HG02642 (cell line): ENCODE results near the gene P2RX7.

Experiments used
- ATAC-seq: cut with Tn5 transposase; IDR thresholded peaks from one replicate; pipeline ENCODE4 v1.9.1; 2021; ENCODE audit warnings: mild to moderate bottlenecking; ENCODE audit not compliant: unreplicated experiment, poor library complexity

Gene P2RX7

DNA sequence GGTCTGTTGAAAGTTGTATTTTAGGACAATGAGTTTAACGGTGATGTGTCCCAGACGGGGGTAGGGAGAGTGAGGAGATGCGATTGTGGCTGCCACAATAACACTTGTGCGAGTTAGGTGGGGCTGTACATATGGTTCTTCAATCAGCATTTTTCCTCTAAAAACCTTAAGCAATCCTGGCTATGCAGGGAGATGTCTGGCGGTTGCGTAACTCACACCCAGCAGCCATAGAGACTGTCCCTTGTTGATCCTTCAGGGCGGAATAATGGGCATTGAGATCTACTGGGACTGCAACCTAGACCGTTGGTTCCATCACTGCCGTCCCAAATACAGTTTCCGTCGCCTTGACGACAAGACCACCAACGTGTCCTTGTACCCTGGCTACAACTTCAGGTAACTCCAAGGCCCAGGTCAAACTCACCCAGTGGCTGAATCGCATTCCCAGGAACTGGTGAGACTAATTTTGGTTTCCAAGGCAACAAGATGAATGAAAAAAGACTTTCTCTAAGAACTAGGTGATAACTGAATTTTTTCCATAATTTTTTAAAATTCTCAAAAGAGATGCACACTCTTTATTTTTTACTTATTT lies 34.6 kb downstream of the P2RX7 start:
- ATAC-seq = no peak

DNA sequence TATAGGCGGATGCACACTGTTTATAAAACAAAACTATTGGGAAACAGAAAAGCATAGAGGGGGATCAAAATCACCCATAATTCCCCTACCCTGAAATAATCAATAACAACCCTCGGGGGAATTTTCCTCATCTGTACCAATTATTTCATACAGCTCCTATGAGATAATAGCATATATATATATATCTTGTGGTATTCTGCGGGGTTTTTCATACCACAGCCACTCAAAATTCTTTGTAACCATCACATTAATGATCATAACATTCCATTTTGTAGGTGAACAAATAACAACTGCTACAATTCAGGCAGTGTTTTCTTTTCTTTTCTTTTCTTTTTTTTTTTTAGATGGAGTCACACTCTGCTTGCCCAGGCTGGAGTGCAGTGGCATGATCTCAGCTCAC lies 35.3 kb downstream of the P2RX7 start:
- no peak for ATAC-seq

DNA sequence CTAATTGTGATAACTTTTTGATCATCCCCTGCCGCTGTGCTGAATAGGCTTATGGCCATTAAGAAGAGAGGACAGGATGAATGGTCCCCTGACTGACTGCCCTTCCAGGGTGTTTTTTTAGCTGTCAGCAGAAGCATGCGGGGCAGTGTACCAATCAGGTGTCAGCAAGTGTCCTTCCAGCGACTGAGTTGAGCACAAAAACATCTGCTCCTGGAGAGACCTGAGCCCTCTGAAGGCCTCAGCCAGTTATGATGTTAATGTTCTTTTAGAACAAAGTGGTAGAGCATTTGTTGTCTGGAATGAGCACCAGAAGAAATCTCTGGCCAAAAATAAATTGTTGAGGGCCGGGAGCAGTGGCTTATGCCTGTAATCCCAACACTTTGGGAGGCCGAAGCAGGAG lies 37.5 kb downstream of the P2RX7 start:
- ATAC-seq = no peak

DNA sequence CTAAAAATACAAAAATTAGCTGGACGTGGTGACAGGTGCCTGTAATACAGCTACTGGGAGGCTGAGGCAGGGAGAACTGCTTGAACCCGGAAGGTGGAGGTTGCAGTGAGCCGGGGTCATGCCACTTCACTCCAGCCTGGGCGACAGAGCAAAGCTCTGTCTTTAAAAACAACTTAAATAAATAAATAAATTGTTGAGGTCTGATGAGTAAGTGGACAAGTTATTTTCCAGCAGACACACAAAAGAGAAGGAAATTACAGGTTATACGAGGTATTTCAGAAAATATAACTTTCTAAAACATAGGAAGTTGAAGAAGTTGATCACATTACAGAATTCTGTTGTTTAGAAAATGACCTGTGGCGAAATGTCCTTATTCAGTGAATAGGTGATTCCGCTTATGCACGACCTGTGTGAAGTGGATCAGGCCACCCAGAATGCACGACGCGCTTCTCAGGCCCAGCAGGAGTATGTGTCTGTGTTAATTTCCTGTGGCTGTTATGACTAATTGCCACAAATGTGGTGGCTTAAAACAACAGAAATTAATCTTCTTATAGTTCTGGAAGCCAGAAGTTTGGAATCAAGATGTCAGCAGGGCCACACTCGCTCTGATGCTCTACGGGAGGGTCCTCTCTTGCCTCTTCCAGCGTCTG lies 38.1 kb downstream of the P2RX7 start:
- no peak for ATAC-seq

DNA sequence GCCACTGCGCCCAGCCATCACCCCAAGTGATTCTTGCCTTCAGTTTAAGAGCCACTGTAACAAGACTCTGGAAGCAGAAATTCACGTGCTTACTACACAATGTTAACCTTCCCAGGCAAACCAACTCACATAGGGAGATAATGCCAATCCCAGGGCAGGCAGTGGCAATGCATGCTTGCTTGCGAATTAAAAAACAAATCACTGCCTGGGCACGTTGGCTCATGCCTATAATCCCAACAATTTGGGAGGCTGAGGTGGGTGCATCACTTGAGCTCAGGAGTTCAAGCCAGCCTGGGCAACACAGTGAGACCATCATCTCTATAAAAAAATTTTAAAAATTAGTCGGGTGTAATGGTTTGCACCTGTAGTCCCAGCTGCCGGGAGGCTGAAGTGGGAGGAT lies 39.5 kb downstream of the P2RX7 start:
- ATAC-seq = no peak

DNA sequence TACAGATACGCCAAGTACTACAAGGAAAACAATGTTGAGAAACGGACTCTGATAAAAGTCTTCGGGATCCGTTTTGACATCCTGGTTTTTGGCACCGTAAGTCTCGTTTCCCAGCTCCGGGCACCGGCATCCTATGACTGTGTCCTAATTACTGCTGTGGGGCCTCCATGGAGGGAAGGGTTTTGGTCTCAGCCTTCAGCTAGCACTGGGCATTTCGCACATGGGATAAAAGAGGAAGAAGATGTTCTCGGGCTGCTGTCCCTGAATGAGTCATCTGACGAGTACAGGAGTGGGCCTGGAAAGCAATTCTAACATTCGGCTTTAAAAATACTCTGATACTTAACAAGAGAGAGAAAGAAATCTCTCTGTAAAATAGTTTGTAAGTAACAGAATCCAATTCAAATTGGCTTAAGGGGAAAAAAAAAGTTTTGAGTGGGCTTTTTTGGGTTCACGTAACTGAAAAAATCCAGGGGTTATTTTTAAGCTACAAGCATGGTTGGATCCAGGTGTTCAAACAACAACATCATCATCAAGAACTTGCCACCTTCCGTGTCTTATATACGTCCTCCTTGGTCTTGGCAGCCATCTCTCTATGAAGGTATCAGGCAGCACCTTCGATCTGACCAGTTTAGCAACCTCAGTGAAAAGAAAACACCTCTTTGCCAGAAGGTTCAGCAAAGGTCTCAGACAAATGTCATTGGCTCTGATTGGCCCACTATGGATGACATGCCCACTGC lies 42.9 kb downstream of the P2RX7 start:
- no peak for ATAC-seq

DNA sequence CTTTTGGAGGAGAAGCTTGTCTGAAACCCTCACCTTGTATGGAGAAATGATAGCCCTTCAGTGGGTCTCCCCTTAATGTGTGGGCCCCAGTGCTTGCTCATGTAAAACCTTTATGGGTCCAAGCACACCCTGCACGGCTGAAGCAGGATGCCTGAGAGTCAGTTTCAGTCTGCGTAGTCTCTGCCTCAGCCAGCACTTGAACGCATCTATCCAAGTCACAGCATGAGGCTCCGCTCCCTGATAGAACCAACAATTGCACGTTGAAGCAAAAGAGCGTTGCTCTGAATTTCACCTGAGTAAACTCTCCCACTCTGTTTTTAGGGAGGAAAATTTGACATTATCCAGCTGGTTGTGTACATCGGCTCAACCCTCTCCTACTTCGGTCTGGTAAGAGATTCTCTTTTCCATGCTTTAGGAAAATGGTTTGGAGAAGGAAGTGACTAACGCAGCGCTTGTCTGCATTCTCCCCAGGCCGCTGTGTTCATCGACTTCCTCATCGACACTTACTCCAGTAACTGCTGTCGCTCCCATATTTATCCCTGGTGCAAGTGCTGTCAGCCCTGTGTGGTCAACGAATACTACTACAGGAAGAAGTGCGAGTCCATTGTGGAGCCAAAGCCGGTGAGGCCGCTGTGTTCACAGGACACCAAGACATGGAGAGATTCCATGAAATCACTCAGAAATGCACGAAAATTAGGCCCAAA lies 44.3 kb downstream of the P2RX7 start:
- no peak for ATAC-seq

DNA sequence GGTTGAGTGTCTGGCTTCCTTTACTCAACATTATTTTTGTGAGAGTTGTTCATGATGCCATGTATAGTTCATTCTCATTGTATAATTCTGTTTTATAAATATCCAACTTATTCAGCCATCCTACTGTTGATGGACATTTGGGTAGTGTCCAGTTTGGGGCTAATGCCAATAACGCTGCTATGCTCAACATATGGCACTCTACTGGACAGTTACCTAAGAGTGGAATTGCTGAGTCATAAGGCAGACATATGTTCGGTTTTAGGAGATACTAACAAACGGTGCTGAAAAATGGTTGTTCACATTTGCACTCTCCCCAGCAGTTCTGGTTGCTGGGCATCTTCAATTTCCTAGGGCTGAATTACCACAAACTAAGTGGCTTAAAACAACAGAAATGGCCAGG lies 48.5 kb downstream of the P2RX7 start:
- ATAC-seq = no peak

DNA sequence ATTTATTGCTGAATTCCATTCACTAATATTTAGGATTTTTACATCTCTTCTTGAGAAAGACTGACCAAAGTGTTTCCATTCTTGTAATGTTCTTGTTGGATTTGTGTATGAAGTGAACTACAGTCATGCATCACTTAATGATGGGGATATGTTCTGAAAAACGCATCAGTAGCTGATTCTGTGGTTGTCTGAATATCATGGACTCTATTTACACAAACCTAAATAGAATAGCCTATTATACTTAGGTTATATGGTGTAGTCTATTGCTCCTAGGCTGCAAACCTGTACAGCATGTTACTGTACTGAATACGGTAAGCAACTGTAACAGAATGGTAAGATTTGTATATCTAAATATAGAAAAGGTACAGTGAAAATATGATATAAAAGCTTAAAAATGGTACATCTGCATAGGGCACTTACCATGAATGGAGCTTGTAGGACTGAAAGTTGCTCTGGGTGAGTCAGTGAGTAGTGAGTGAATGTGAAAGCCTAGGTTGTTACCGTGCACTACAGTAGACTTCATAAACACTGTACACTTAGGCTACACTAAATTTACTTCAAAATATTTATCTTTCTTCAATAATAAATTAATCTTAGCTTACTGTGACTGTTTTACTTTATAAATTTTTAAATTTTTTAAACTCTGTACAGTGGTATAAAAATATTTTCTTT lies 49.7 kb downstream of the P2RX7 start:
- ATAC-seq = no peak

DNA sequence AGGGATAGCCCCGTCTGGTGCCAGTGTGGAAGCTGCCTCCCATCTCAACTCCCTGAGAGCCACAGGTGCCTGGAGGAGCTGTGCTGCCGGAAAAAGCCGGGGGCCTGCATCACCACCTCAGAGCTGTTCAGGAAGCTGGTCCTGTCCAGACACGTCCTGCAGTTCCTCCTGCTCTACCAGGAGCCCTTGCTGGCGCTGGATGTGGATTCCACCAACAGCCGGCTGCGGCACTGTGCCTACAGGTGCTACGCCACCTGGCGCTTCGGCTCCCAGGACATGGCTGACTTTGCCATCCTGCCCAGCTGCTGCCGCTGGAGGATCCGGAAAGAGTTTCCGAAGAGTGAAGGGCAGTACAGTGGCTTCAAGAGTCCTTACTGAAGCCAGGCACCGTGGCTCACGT lies 51.7 kb downstream of the P2RX7 start:
- ATAC-seq = no peak

DNA sequence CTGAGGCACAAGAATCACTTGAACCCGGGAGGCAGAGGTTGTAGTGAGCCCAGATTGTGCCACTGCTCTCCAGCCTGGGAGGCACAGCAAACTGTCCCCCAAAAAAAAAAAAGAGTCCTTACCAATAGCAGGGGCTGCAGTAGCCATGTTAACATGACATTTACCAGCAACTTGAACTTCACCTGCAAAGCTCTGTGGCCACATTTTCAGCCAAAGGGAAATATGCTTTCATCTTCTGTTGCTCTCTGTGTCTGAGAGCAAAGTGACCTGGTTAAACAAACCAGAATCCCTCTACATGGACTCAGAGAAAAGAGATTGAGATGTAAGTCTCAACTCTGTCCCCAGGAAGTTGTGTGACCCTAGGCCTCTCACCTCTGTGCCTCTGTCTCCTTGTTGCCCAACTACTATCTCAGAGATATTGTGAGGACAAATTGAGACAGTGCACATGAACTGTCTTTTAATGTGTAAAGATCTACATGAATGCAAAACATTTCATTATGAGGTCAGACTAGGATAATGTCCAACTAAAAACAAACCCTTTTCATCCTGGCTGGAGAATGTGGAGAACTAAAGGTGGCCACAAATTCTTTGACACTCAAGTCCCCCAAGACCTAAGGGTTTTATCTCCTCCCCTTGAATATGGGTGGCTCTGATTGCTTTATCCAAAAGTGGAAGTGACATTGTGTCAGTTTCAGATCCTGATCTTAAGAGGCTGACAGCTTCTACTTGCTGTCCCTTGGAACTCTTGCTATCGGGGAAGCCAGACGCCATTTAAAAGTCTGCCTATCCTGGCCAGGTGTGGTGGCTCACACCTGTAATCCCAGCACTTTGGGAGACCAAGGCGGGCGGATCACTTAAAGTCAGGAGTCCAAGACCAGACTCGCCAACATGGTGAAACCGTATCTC lies 52.6 kb downstream of the P2RX7 start:
- no peak for ATAC-seq

DNA sequence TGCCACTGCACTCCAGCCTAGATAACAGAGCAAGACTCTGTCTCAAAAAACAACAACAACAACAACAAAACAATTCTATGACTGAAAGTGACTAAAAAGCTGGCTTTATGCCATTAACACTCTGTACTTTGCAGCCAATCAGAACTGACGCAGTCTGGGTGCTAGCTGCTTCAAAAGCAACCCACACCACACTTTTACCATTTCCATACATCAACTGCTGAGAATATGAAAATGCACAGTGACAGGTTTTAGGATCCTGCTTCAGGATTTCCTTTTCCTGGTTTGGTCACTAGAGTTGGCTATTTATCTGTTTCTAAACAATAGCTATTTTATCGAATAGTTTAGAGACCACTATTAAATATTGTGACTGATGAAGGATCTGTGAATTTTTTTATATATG lies 54.1 kb downstream of the P2RX7 start:
- ATAC-seq = no peak

DNA sequence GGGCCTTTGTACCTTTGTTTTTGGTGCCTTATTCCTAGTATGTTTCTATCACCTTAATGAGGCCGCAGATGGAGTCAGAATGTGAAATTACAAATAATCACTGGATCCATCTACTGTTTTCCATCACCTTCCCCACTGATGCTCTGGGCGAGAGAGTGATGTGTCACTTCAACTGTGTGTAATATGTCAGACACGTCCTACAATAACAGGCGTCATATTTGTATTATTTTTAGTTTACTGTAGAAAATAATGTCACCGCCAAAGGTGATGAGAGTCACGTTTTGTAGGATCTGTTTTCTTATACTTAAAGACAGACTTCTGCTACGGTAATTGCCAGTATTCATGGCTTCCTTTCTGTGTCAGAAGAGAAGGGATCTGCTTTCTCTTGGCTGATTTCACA lies 54.8 kb downstream of the P2RX7 start:
- no peak for ATAC-seq

DNA sequence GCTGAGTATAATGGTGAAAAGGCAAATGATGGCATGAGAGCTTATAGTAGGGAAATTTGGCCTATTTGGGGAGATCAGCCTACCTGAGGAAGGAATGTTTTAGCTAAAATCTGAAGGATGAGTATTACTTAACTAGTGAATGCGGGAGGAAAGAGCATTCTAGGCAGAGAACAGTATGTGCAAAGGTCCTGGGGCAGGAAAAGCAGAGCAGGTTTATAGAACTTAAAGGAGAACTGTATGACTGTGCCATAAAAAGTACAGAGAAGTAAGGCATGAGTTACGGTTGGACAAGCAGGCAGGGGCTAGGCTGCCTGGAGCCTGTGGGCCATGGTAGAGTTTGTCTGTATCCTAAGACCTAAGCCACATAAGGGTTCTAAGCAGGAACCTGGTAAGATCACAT lies 55.6 kb downstream of the P2RX7 start:
- ATAC-seq = no peak

DNA sequence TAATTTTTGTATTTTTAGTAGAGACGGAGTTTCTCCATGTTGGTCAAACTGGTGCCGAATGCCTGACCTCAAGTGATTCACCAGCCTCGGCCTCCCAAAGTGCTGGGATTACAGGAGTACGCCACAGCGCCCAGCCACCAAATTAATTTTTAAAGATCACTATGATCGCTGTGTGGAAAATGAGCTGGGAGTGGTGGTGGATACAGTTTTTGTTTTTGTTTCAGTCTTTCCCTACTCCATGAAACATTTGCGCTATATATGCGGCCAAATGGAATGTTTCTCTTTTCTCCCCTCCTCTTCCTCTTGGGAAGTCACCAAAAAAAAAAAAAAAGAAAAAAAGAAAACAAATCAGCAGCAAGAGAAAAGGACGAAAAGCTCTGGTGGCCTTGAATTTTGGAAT lies 56.5 kb downstream of the P2RX7 start:
- no peak for ATAC-seq

DNA sequence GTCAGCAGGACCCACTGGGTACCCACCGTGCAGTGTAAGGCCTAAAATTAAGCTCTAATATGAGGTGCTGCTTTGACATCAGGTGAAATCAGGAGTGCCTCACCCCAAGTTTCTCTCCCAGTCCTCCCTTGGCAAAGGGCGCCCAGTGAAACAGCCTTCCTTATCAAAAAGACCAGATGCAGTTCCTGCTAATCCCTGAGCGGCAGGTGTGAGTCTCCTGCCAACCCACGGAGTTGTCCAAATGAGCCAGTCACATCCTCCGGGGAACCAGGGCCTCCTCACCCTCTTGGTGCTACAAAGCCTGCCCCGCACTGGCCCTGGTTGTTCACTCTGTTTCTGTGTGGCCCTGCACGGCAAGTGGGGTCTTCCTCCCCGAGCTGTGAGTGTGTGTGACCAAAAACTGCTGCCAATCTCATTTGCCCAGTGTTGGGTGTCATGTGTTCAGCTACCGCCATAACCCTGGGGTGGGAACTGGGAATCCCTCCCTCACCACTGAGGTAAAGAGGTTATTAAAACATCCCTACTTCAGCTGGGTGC lies 57.0 kb downstream of the P2RX7 start:
- ATAC-seq = no peak

DNA sequence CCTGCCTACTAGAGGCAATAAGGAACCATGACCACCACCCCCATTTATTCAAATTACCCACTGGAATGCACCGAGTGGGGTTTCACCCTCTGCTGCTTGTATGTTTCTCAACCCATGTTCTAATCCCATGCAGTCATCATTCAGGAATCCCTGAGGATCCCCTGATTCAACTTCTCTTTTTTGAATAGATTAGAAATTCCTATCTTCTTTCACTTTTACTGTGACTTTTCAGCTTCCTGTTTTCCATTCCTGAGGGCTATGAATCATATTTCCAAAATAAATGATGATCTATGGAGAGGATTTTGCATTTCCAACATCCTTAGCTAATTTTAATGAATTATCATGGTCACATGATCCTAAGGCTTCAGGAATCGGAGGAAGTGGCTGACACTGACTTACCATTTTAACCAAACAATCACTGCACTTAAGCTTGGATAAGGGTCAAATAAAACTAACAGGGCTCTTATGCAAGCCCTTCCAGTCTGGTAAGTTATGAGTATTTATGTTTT lies 57.9 kb downstream of the P2RX7 start:
- no peak for ATAC-seq

DNA sequence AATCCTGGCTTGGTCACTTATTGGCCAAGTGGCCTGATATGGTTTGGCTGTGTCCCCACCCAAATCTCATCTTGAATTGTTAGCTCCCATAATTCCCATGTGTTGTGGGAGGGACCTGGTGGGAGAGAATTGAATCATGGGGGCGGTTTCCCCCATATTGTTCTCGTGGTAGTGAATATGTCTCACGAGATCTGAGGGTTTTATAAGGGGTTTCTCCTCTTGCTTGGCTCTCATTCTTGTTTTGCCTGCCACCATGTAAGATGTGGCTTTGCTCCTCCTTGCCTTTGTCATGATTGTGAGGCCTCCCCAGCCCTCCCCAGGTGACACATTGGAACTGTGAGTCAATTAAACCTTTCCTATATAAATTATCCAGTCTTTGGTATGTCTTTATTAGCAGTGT lies 58.5 kb downstream of the P2RX7 start:
- no peak for ATAC-seq

DNA sequence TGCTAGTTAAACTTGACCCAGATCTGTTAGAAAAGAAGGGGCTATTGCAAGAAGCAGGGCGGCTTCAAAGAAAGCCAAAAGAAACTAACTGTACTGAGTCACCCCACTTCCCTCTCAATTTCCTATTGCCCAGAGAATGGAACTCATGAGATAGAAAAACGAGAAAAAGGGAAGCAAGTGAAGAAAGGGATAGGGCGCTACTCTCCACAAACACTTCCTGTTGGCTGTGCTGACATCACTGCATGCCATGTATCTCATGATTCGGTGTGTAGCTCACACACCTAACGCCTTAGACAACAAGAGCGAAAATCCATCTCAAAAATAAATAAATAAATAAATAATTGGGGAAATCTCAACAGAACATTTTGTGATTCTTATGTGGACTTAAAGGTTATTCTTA lies 64.2 kb downstream of the P2RX7 start:
- ATAC-seq = no peak
